ENCODE measurements around the gene UNC5A. TPM values are rescaled to one million over a fixed set of nuclear protein-coding genes. Genes with fewer than 3 reads are reported as not detected.

Gene UNC5A
- total and polyA plus RNA-seq, 9 of the 15 experiments (the other 6 are each of a cell fraction or from before 2014, with no cell fraction given): not detected

- TF ChIP-seq CHAMP1 (IDR thresholded peaks at IDR 0.05) (no peak), POLR2H (tag; IDR thresholded peaks at IDR 0.05; ENCODE audit: low read depth) (no peak), ZNF407 (IDR thresholded peaks at IDR 0.05; ENCODE audit: low read depth) (no peak), POLR3G (IDR thresholded peaks at IDR 0.05; ENCODE audit: extremely low read depth, insufficient read length, insufficient replicate concordance) (no peak), MBD1 (CRISPR knock-in tag; IDR thresholded peaks at IDR 0.05) (no peak), ZNF740 (CRISPR knock-in tag; IDR thresholded peaks at IDR 0.05) (0 out of 2 replicates have a peak, but pooled peaks have one; percentile 63), ZNF740 (tag; IDR thresholded peaks at IDR 0.05) (no peak), ZNF589 (CRISPR knock-in tag; IDR thresholded peaks at IDR 0.05; ENCODE audit: low read depth) (no peak), ARHGAP35 (IDR thresholded peaks at IDR 0.05; ENCODE audit: partially characterized antibody) (no peak), ZNF274 (IDR thresholded peaks at IDR 0.05; ENCODE audit: borderline replicate concordance, low read depth, low read length) (no peak), FOXJ3 (CRISPR knock-in tag; IDR thresholded peaks at IDR 0.05) (no peak)
Measured at GRCh38 chr5:176822793-176823481, 12.6 kb downstream of the UNC5A start (continued).
